Large intestine (tissue), 3 donors: ENCODE measurements around the gene UBFD1. TPM values are rescaled to one million over a fixed set of nuclear protein-coding genes. Genes with fewer than 3 reads are reported as not detected.

Experiments used
- DNase-seq, 2 donors: peaks; one replicate each; pipeline versions ENCODE4 v3.0.0 to v3.0.0-alpha.2; 2013
- H3K27ac ChIP-seq: one replicate; pipeline ENCODE4 v1.5.1; 2013; ENCODE audit warnings: low read length
- H3K27me3 ChIP-seq: 2 replicates; pipeline ENCODE4 v1.6.1; 2013; ENCODE audit warnings: low read length; ENCODE audit not compliant: control insufficient read depth, insufficient read depth
- H3K36me3 ChIP-seq: 2 replicates; pipeline ENCODE4 v1.6.1; 2013; ENCODE audit warnings: low read length; ENCODE audit not compliant: control insufficient read depth, insufficient read depth
- H3K4me1 ChIP-seq: one replicate; pipeline ENCODE4 v1.6.1; 2013; ENCODE audit warnings: low read length; ENCODE audit not compliant: control insufficient read depth, insufficient read depth
- H3K4me3 ChIP-seq: one replicate; pipeline ENCODE4 v1.5.1; 2013; ENCODE audit warnings: low read length
- H3K9me3 ChIP-seq: one replicate; pipeline ENCODE4 v1.6.1; 2013; ENCODE audit warnings: mild to moderate bottlenecking, low read depth, low read length, moderate library complexity; ENCODE audit not compliant: control insufficient read depth
- WGBS: methylation state at CpG from one replicate; pipeline ENCODE4 v1.1.5; 2013; ENCODE audit warnings: low lambda C conversion rate; ENCODE audit not compliant: insufficient coverage; 5-methylcytosine and 5-hydroxymethylcytosine counted together
- polyA plus RNA-seq: library from polyadenylated mRNA; unstranded; fragments of 120-200 nt; gene quantifications from one replicate; pipeline ENCODE4 v1.2.1, GENCODE V29; 2013

Gene UBFD1
- polyA plus RNA-seq, 1 donor = 44.3 TPM

- Histone ChIP-seq H3K4me3 (no peak overlapping the region), H3K36me3 (peaks cover 88% of the 10 kb centered on the region), H3K27me3 (no peaks in the 10 kb centered on the region), H3K4me1 (no peaks in the 10 kb centered on the region), H3K27ac (no peak overlapping the region), H3K9me3 (no peaks in the 10 kb centered on the region)
- WGBS = no CpG with 5 or more reads among the region's 9 CpGs
- no peak for DNase-seq
Observed at GRCh38 chr16:23564575-23565363, 7.2 kb downstream of the UBFD1 start.

GRCh38 chr16:23566724-23567123, 9.2 kb downstream of the UBFD1 start:
- H3K4me1 ChIP-seq = no peaks in the 10 kb centered on the region
- H3K9me3 ChIP-seq = no peaks in the 10 kb centered on the region
- H3K27ac ChIP-seq = no peak overlapping the region
- WGBS = no CpG with 5 or more reads among the region's 8 CpGs
- peaks cover 87% of the 10 kb centered on the region for H3K36me3 ChIP-seq
- no peaks in the 10 kb centered on the region for H3K27me3 ChIP-seq
- no peak for DNase-seq
- no peak overlapping the region for H3K4me3 ChIP-seq

GRCh38 chr16:23567602-23568001, 10.1 kb downstream of the UBFD1 start:
- H3K36me3 ChIP-seq = peaks cover 87% of the 10 kb centered on the region
- no peaks in the 10 kb centered on the region for H3K9me3 ChIP-seq
- WGBS = no CpG with 5 or more reads among the region's 3 CpGs
- no peak for DNase-seq
- no peaks in the 10 kb centered on the region for H3K27me3 ChIP-seq
- no peak overlapping the region for H3K27ac ChIP-seq
- no peak overlapping the region for H3K4me3 ChIP-seq
- no peaks in the 10 kb centered on the region for H3K4me1 ChIP-seq

GRCh38 chr16:23570992-23571632, 13.6 kb downstream of the UBFD1 start:
- no peak for DNase-seq
- 100% methylated on average over 2 of the region's 8 CpGs for WGBS
- no peak overlapping the region for H3K4me3 ChIP-seq
- no peaks in the 10 kb centered on the region for H3K4me1 ChIP-seq
- H3K27me3 ChIP-seq = no peaks in the 10 kb centered on the region
- H3K36me3 ChIP-seq = peaks cover 75% of the 10 kb centered on the region
- H3K9me3 ChIP-seq = no peaks in the 10 kb centered on the region
- no peak overlapping the region for H3K27ac ChIP-seq

GRCh38 chr16:23571895-23572294, 14.4 kb downstream of the UBFD1 start:
- Histone ChIP-seq H3K4me1 (no peaks in the 10 kb centered on the region), H3K27me3 (no peaks in the 10 kb centered on the region), H3K4me3 (no peak overlapping the region), H3K36me3 (peaks cover 73% of the 10 kb centered on the region), H3K9me3 (no peaks in the 10 kb centered on the region), H3K27ac (no peak overlapping the region)
- no CpG with 5 or more reads among the region's 5 CpGs for WGBS
- DNase-seq = no peak

DNA sequence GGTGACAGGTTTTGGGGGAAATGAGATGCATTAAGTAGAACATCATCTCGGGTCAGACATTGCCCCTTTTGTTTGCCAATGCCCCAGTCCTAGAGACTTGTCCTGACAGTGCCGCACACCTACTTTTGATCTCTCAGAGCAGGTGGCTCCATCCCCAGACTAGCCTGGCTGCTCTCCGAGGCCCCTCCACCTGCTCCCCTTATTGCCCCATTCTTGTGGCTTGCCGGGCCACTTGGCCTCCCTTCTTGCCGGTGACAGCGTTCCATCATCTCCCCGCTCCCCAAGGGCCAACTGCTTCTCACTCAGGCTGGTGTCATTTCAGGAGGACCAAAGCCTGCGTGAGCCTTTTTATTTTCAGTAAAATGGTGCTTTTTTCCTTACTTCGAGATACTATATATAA, 14.9 kb downstream of the UBFD1 start:
- peaks cover 68% of the 10 kb centered on the region for H3K36me3 ChIP-seq
- H3K27me3 ChIP-seq = no peaks in the 10 kb centered on the region
- DNase-seq = no peak
- no peak overlapping the region for H3K27ac ChIP-seq
- H3K4me1 ChIP-seq = no peaks in the 10 kb centered on the region
- H3K9me3 ChIP-seq = no peaks in the 10 kb centered on the region
- H3K4me3 ChIP-seq = no peak overlapping the region
- 80% methylated on average over 1 of the region's 9 CpGs for WGBS

DNA sequence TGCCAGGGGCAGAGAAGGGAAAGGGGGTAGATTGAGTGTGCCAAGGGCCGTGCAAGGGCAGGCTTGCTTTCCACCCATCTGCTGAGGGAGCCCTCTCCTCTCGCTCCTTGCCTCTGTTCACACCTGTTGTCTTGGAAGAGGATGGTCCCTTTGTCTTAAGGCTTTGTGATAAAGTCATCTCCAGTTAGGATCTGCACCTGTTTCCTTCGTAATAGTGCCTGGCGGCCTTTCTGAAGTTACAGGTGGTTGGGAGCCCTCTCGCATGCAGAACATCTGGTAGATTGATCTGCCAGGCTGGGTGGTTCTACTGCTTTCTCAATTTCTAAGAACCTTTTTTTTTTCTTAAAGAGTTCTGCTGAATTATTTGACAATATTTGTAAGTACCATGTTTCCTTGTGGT, 16.3 kb downstream of the UBFD1 start:
- no CpG with 5 or more reads among the region's 5 CpGs for WGBS
- Histone ChIP-seq H3K9me3 (no peaks in the 10 kb centered on the region), H3K27me3 (no peaks in the 10 kb centered on the region), H3K4me1 (no peaks in the 10 kb centered on the region), H3K4me3 (no peak overlapping the region), H3K27ac (no peak overlapping the region), H3K36me3 (peaks cover 57% of the 10 kb centered on the region)
- DNase-seq = no peak

DNA sequence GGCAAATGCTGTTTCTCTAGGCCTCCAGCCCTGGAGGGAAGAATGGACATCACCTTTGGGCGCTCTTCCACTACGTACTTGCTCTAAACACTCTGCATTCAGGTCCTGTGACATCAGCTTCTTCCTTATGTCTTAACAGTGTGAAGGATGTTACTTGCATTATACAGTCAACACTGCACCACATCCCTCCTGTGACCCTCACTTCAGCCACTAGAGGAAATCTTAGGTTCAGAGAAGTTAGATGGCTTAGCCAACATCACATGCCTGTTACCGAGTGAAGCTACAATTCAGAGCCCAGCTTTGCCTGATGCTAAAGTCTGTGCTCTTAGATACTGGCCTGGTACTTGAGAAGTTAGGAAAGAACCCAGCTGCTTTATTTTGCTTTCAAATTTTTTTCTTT, 18.3 kb downstream of the UBFD1 start:
- WGBS = no CpG with 5 or more reads among the region's 3 CpGs
- peaks cover 55% of the 10 kb centered on the region for H3K36me3 ChIP-seq
- no peak for DNase-seq
- no peaks in the 10 kb centered on the region for H3K9me3 ChIP-seq
- H3K4me3 ChIP-seq = no peak overlapping the region
- H3K4me1 ChIP-seq = no peaks in the 10 kb centered on the region
- no peaks in the 10 kb centered on the region for H3K27me3 ChIP-seq
- no peak overlapping the region for H3K27ac ChIP-seq

DNA sequence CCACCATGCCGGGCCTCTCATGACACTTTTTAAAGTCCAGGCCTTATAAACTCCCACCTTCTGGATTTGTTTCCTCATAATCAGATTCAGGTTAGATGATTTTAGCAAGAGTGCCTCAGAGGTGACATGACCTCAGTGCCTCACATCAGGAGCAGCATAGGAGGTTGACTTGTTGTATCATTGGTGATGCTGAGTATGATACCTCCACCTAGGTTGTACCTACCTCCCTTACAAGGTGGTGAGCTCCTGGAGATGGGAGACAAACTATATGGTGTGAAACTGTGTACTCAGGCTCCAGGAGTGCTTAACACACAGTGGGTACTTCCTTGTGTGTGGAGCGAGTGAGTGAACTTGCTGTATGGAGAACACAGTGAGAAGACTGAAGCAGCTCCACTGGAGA, 20.0 kb downstream of the UBFD1 start:
- no CpG with 5 or more reads among the region's 2 CpGs for WGBS
- no peak overlapping the region for H3K27ac ChIP-seq
- no peaks in the 10 kb centered on the region for H3K4me1 ChIP-seq
- H3K9me3 ChIP-seq = no peaks in the 10 kb centered on the region
- peaks cover 46% of the 10 kb centered on the region for H3K36me3 ChIP-seq
- no peak for DNase-seq
- H3K27me3 ChIP-seq = no peaks in the 10 kb centered on the region
- no peak overlapping the region for H3K4me3 ChIP-seq

GRCh38 chr16:23578101-23578830, 20.7 kb downstream of the UBFD1 start:
- WGBS = no CpG with 5 or more reads among the region's 5 CpGs
- DNase-seq = no peak

More at GRCh38 chr16:23578101-23578830, 20.7 kb downstream of the UBFD1 start:
- no peaks in the 10 kb centered on the region for H3K27me3 ChIP-seq
- H3K9me3 ChIP-seq = no peaks in the 10 kb centered on the region
- peaks cover 41% of the 10 kb centered on the region for H3K36me3 ChIP-seq
- H3K4me1 ChIP-seq = no peaks in the 10 kb centered on the region
- H3K4me3 ChIP-seq = no peak overlapping the region
- no peak overlapping the region for H3K27ac ChIP-seq
